ENCODE measurements around the gene DYRK1A. TPM values are rescaled to one million over a fixed set of nuclear protein-coding genes. Genes with fewer than 3 reads are reported as not detected.

The DYRK1A gene
- total RNA-seq, 5 donors from 2014 or later (not counting 1 experiment from before 2014, with no cell fraction given): 113 to 149 (median 115) TPM

DNA sequence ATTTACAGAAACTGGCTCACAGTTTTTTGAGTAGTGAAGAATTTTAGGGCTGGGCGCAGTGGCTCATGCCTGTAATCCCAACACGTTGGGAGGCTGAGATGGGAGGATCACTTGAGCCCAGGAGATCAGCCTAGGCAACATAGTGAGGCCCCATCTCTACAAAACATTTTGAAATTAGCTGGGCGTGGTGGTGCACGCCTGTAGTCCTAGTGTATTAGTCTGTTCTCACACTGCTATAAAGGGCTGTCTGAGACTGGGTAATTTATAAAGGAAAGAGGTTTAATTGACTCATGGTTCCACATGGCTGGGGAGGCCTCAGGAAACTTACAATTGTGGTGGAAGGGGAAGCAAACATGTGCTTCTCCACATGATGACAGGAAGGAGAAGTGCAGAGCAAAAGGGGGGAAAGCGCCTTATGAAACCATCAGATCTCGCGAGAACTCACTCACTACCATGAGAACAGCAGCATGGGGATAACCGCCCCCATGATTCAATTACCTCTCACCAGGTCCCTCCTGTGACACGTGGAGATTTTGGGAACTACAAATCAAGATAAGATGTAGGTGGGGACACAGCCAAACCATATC lies 24.4 kb upstream of the DYRK1A start:
- POLR2A ChIA-PET: no interaction called here

DNA sequence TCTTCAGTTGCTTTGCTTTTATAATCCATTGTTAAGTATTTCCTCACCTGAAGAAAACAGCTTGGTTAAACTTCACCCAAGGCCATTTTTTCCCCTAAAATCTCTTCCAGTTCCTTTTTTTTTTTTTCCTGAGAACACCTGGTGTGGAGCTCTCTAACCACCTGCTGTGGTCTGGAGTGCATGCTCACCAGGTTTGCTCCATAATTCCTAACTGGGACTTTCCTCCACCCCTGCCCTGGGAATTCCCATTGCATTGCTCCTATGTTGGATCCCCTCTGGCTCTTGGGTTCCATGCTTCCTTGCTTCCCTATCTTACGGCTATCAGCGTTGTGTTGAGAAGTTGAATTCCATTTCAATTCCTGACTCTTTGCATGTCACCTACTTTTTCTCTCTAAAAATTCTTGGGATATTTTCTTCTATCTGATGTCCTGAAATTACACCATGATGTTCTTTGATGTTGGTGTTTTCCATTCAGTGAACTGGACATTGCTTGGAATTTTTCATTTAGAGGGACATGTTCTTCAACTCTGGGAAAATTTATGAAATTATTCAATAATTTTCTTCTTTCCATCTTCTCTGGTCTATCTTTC lies 19.6 kb upstream of the DYRK1A start:
- H3K4me1 Mint-ChIP-seq: no peaks in the 10 kb centered on the region
- H3K9me3 ChIP-seq: peaks cover 2% of the 10 kb centered on the region
- CTCF ChIA-PET: no interaction called here
- H3K27ac ChIP-seq (ENCODE audit: low read length): no peak overlapping the region
- ATAC-seq (replicated peaks in 1 of 4) (no peak), DNase-seq (no peak)
- WGBS (ENCODE audit: insufficient coverage): no CpG with 5 or more reads among the region's 2 CpGs
- peaks cover 0 to 6% of the 10 kb centered on the region in 2 donors for H3K27me3 Mint-ChIP-seq
- no peaks in the 10 kb centered on the region for H3K4me1 ChIP-seq (ENCODE audit: control insufficient read depth in 1 of 2, extremely low read depth in 1 of 2, insufficient read depth in 2 of 2, low read length in 2 of 2)
- H3K36me3 ChIP-seq (ENCODE audit: control insufficient read depth in 2 of 2, extremely low read depth in 1 of 2, insufficient read depth in 1 of 2, low read length in 1 of 2): no peaks in the 10 kb centered on the region
- H3K27me3 ChIP-seq (replicated peaks in 1 of 2; ENCODE audit: control insufficient read depth in 2 of 2, extremely low read depth in 1 of 2, insufficient read depth in 2 of 2, low read length in 1 of 2): peaks cover 0 to 4% of the 10 kb centered on the region in 2 experiments
- peaks cover 12 to 38% (median 12%) of the 10 kb centered on the region in 3 donors for H3K9me3 Mint-ChIP-seq
- H3K4me3 Mint-ChIP-seq: no peak overlapping the region
- H3K36me3 Mint-ChIP-seq: peaks cover 14% of the 10 kb centered on the region
- no peak overlapping the region for H3K4me3 ChIP-seq (ENCODE audit: control insufficient read depth in 1 of 2, extremely low read depth in 1 of 2, low read length in 1 of 2)
- no peak overlapping the region for H3K27ac Mint-ChIP-seq
- POLR2A ChIA-PET: no interaction called here

More for the DNA sequence above, 24.4 kb upstream of the DYRK1A start:
- no peaks in the 10 kb centered on the region for H3K4me1 Mint-ChIP-seq
- Histone ChIP-seq H3K36me3 (ENCODE audit: control insufficient read depth in 2 of 2, extremely low read depth in 1 of 2, insufficient read depth in 1 of 2, low read length in 1 of 2) (no peaks in the 10 kb centered on the region), H3K4me3 (ENCODE audit: control insufficient read depth in 1 of 2, extremely low read depth in 1 of 2, low read length in 1 of 2) (no peak overlapping the region), H3K9me3 (no peaks in the 10 kb centered on the region), H3K27me3 (replicated peaks in 1 of 2; ENCODE audit: control insufficient read depth in 2 of 2, extremely low read depth in 1 of 2, insufficient read depth in 2 of 2, low read length in 1 of 2) (no peaks in the 10 kb centered on the region), H3K27ac (ENCODE audit: low read length) (no peak overlapping the region), H3K4me1 (ENCODE audit: control insufficient read depth in 1 of 2, extremely low read depth in 1 of 2, insufficient read depth in 2 of 2, low read length in 2 of 2) (no peaks in the 10 kb centered on the region)
- peaks cover 3% of the 10 kb centered on the region for H3K36me3 Mint-ChIP-seq
- ATAC-seq (replicated peaks in 1 of 4) (no peak), DNase-seq (no peak)
- peaks cover 0 to 9% (median 0%) of the 10 kb centered on the region in 3 donors for H3K9me3 Mint-ChIP-seq
- CTCF ChIA-PET: no interaction called here
- no peak overlapping the region for H3K4me3 Mint-ChIP-seq
- no CpG with 5 or more reads among the region's 9 CpGs for WGBS (ENCODE audit: insufficient coverage)
- H3K27me3 Mint-ChIP-seq: peaks cover 0 to 3% of the 10 kb centered on the region in 2 donors
- H3K27ac Mint-ChIP-seq: no peak overlapping the region

DNA sequence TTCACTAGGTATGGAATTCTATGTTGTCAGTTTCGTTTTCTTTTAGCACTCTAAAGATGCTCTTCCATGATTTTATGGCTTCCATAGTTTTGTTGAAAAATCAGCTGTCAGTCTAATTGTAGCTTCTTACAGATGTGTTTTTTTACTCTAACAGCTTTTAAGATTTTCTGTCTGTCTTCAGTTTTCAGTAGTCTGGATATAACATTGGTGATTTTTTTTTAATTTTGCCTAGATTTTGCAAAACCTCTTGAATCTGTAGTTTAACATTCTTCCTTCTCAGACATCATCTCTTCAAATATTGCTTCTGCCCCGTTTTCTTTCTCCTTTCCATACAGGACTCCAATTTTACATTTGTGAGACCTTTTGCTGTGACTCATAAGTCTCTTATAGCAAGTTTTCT lies 17.9 kb upstream of the DYRK1A start:
- Histone ChIP-seq H3K9me3 (peaks cover 2% of the 10 kb centered on the region), H3K4me3 (ENCODE audit: control insufficient read depth in 1 of 2, extremely low read depth in 1 of 2, low read length in 1 of 2) (no peak overlapping the region), H3K27ac (ENCODE audit: low read length) (no peak overlapping the region), H3K36me3 (ENCODE audit: control insufficient read depth in 2 of 2, extremely low read depth in 1 of 2, insufficient read depth in 1 of 2, low read length in 1 of 2) (no peaks in the 10 kb centered on the region), H3K4me1 (ENCODE audit: control insufficient read depth in 1 of 2, extremely low read depth in 1 of 2, insufficient read depth in 2 of 2, low read length in 2 of 2) (no peaks in the 10 kb centered on the region), H3K27me3 (replicated peaks in 1 of 2; ENCODE audit: control insufficient read depth in 2 of 2, extremely low read depth in 1 of 2, insufficient read depth in 2 of 2, low read length in 1 of 2) (peaks cover 0 to 4% of the 10 kb centered on the region in 2 experiments)
- DNase-seq (no peak), ATAC-seq (replicated peaks in 1 of 4) (no peak)
- WGBS (ENCODE audit: insufficient coverage): 60% methylated on average over 1 of the region's 2 CpGs
- H3K27me3 Mint-ChIP-seq: peaks cover 5 to 11% of the 10 kb centered on the region in 2 donors
- POLR2A ChIA-PET: no interaction called here
- no peak overlapping the region for H3K27ac Mint-ChIP-seq
- peaks cover 11% of the 10 kb centered on the region for H3K36me3 Mint-ChIP-seq
- H3K9me3 Mint-ChIP-seq: peaks cover 12 to 33% (median 12%) of the 10 kb centered on the region in 3 donors
- no peaks in the 10 kb centered on the region for H3K4me1 Mint-ChIP-seq
- H3K4me3 Mint-ChIP-seq: no peak overlapping the region
- CTCF ChIA-PET: interaction anchor here in 1 of 2 donors (0.7 kb wide), 1 partner anchor 109 kb away, joined by 4 read pairs; no protein-coding TSS in a partner anchor

DNA sequence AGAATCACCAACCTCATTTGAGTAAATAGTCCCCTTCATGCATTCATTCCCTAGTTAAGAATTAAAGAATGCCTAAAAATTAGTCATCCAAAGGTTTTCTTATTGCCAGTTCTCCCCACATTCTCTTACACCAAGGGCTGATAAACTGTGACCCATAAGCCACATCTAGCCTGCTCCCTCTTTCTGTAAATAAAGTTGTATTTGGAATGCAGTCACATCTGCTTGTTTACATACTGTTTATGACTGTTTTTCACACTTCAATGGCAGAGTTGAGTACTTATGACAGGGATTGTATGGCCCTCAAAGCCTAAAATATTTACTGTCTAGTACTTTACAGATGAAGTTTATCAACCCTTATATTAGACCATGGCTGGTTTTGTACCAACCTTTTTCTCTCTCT lies 16.1 kb upstream of the DYRK1A start:
- H3K36me3 ChIP-seq (ENCODE audit: control insufficient read depth in 2 of 2, extremely low read depth in 1 of 2, insufficient read depth in 1 of 2, low read length in 1 of 2): no peaks in the 10 kb centered on the region

DNA sequence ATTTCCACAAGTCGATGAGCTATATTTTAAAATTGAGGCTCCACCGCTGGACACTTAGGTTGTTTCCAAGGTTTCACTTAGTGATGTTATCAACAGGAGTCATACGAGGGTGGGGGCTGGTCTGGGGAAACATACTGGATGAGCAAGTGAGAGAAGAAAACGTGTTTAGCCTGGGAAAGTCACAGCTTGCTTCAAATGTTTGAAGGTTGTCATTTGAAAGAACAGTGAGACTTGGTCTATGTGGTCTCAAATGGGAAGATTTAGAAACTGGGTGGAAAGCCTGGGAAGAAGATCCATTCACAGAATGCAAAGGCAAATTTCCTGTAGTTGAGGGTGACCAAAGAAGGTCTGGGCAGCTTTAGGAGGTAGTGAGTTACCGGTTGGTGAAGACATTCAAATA lies 9.9 kb upstream of the DYRK1A start:
- H3K27me3 ChIP-seq (replicated peaks in 1 of 2; ENCODE audit: control insufficient read depth in 2 of 2, extremely low read depth in 1 of 2, insufficient read depth in 2 of 2, low read length in 1 of 2): peaks cover 0 to 6% of the 10 kb centered on the region in 2 experiments
- Mint-ChIP-seq H3K4me3 (no peak overlapping the region), H3K4me1 (peaks cover 5 to 8% (median 6%) of the 10 kb centered on the region in 3 donors), H3K27ac (no peak overlapping the region), H3K36me3 (peaks cover under 1% of the 10 kb centered on the region), H3K9me3 (peaks cover 0 to 1% (median 0%) of the 10 kb centered on the region in 3 donors), H3K27me3 (peaks cover 9 to 12% of the 10 kb centered on the region in 2 donors)
- ATAC-seq (replicated peaks in 1 of 4): no peak
- no peak overlapping the region for H3K27ac ChIP-seq (ENCODE audit: low read length)
- POLR2A ChIA-PET: interaction anchor here in 1 of 2 donors (0.6 kb wide), 1 partner anchor 42 kb away, joined by 3 read pairs; no protein-coding TSS in a partner anchor
- H3K4me3 ChIP-seq (ENCODE audit: control insufficient read depth in 1 of 2, extremely low read depth in 1 of 2, low read length in 1 of 2): no peak overlapping the region
- peaks cover 0 to 6% of the 10 kb centered on the region in 2 experiments for H3K4me1 ChIP-seq (ENCODE audit: control insufficient read depth in 1 of 2, extremely low read depth in 1 of 2, insufficient read depth in 2 of 2, low read length in 2 of 2)
- CTCF ChIA-PET: interaction anchor here in 1 of 2 donors (0.6 kb wide), 1 partner anchor 29 kb away, joined by 5 read pairs; no protein-coding TSS in a partner anchor
- H3K36me3 ChIP-seq (ENCODE audit: control insufficient read depth in 2 of 2, extremely low read depth in 1 of 2, insufficient read depth in 1 of 2, low read length in 1 of 2): no peaks in the 10 kb centered on the region
- no peak for DNase-seq
- WGBS (ENCODE audit: insufficient coverage): 74% methylated on average over 4 of the region's 5 CpGs
- no peaks in the 10 kb centered on the region for H3K9me3 ChIP-seq

More for the DNA sequence above, 16.1 kb upstream of the DYRK1A start:
- H3K4me3 ChIP-seq (ENCODE audit: control insufficient read depth in 1 of 2, extremely low read depth in 1 of 2, low read length in 1 of 2): no peak overlapping the region
- no peak overlapping the region for H3K27ac ChIP-seq (ENCODE audit: low read length)
- ChIA-PET POLR2A (no interaction called here), CTCF (no interaction called here)
- no peaks in the 10 kb centered on the region for H3K4me1 ChIP-seq (ENCODE audit: control insufficient read depth in 1 of 2, extremely low read depth in 1 of 2, insufficient read depth in 2 of 2, low read length in 2 of 2)
- ATAC-seq (replicated peaks in 1 of 4) (no peak), DNase-seq (no peak)
- H3K27me3 ChIP-seq (replicated peaks in 1 of 2; ENCODE audit: control insufficient read depth in 2 of 2, extremely low read depth in 1 of 2, insufficient read depth in 2 of 2, low read length in 1 of 2): peaks cover 0 to 4% of the 10 kb centered on the region in 2 experiments
- peaks cover 2% of the 10 kb centered on the region for H3K9me3 ChIP-seq
- H3K4me3 Mint-ChIP-seq: no peak overlapping the region
- no peaks in the 10 kb centered on the region for H3K4me1 Mint-ChIP-seq
- H3K36me3 Mint-ChIP-seq: peaks cover 11% of the 10 kb centered on the region
- H3K9me3 Mint-ChIP-seq: peaks cover 12 to 33% (median 12%) of the 10 kb centered on the region in 3 donors
- peaks cover 9 to 16% of the 10 kb centered on the region in 2 donors for H3K27me3 Mint-ChIP-seq
- no peak overlapping the region for H3K27ac Mint-ChIP-seq

DNA sequence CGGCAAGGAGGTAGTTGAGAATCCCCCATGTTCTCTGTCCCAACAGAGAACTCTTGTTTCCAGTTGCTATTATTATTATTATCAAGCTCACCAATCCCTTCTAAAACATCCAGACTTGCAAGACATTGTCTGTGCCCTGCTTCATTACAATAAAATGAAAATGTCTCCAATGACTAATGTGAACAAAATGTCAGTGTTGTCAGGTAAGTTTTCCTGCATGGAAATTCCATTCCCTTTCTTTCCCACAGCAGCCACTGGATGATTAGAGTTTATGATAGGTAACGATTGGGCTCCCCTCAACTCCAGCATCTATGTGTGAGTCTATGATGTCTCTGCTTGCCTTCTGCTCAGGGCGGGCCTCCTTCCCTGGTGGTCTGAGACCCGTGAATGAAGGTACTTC lies 8.9 kb upstream of the DYRK1A start:
- ATAC-seq (replicated peaks in 1 of 4) (no peak), DNase-seq (no peak)
- no peaks in the 10 kb centered on the region for H3K36me3 ChIP-seq (ENCODE audit: control insufficient read depth in 2 of 2, extremely low read depth in 1 of 2, insufficient read depth in 1 of 2, low read length in 1 of 2)
- Mint-ChIP-seq H3K36me3 (no peaks in the 10 kb centered on the region), H3K27me3 (peaks cover 8 to 9% of the 10 kb centered on the region in 2 donors), H3K4me1 (peaks cover 5 to 8% (median 6%) of the 10 kb centered on the region in 3 donors), H3K9me3 (no peaks in the 10 kb centered on the region), H3K27ac (no peak overlapping the region), H3K4me3 (no peak overlapping the region)
- peaks cover 0 to 6% of the 10 kb centered on the region in 2 experiments for H3K4me1 ChIP-seq (ENCODE audit: control insufficient read depth in 1 of 2, extremely low read depth in 1 of 2, insufficient read depth in 2 of 2, low read length in 2 of 2)
- no peak overlapping the region for H3K4me3 ChIP-seq (ENCODE audit: control insufficient read depth in 1 of 2, extremely low read depth in 1 of 2, low read length in 1 of 2)
- H3K9me3 ChIP-seq: no peaks in the 10 kb centered on the region
- ChIA-PET POLR2A (no interaction called here), CTCF (no interaction called here)
- no peak overlapping the region for H3K27ac ChIP-seq (ENCODE audit: low read length)
- 75% methylated on average over 2 of the region's 4 CpGs for WGBS (ENCODE audit: insufficient coverage)
- H3K27me3 ChIP-seq (replicated peaks in 1 of 2; ENCODE audit: control insufficient read depth in 2 of 2, extremely low read depth in 1 of 2, insufficient read depth in 2 of 2, low read length in 1 of 2): peaks cover 0 to 6% of the 10 kb centered on the region in 2 experiments
